HepG2 (cell line): ENCODE measurements around the gene ANXA6. TPM values are rescaled to one million over a fixed set of nuclear protein-coding genes. Genes with fewer than 3 reads are reported as not detected.

Experiments
- BHLHE40 ChIP-seq: IDR thresholded peaks from 2 replicates; pipeline ENCODE4 v1.6.1; 2011; ENCODE audit warnings: low read length, improper control_type of control experiment
- CEBPG ChIP-seq: IDR thresholded peaks from 2 replicates; pipeline ENCODE4 v1.6.1; 2016
- DRAP1 ChIP-seq: IDR thresholded peaks from 2 replicates; pipeline ENCODE4 v1.6.1; 2016; ENCODE audit warnings: missing genetic modification reagents, missing compliant biosample characterization
- ELF1 ChIP-seq: sonication (generic); formaldehyde crosslinking; IDR thresholded peaks from 2 replicates; pipeline ENCODE4 v1.4.0; 2020; ENCODE audit warnings: missing genetic modification reagents
- KLF6 ChIP-seq: IDR thresholded peaks from 2 replicates; pipeline ENCODE4 v1.8.0; 2016; ENCODE audit warnings: missing biosample characterization, missing genetic modification reagents
- MTF1 ChIP-seq: sonication (generic); formaldehyde crosslinking; IDR thresholded peaks from 2 replicates; pipeline ENCODE4 v1.5.0; 2020; ENCODE audit warnings: missing genetic modification reagents
- NR1H2 ChIP-seq: sonication (generic); formaldehyde crosslinking; IDR thresholded peaks from 2 replicates; pipeline ENCODE4 v1.8.1; 2022; ENCODE audit warnings: low read depth, missing genetic modification reagents, borderline replicate concordance
- PTBP1 ChIP-seq: fragments of 200-400 bp; formaldehyde crosslinking; IDR thresholded peaks from 2 replicates; pipeline ENCODE4 v1.6.1; 2018; ENCODE audit warnings: low read length, low read depth; ENCODE audit not compliant: poor library complexity, severe bottlenecking
- SIX4 ChIP-seq: sonication (generic); formaldehyde crosslinking; IDR thresholded peaks from 2 replicates; pipeline ENCODE4 v1.4.0; 2020; ENCODE audit warnings: missing genetic modification reagents
- SKI ChIP-seq: fragments of 450-650 bp; IDR thresholded peaks from one replicate; pipeline ENCODE4 v1.6.1; 2018; ENCODE audit warnings: mild to moderate bottlenecking; ENCODE audit not compliant: partially characterized antibody
- SMARCC2 ChIP-seq: fragments of 450-650 bp; IDR thresholded peaks from 2 replicates; pipeline ENCODE4 v1.6.1; 2017; ENCODE audit warnings: antibody characterized with exemption, mild to moderate bottlenecking
- TBX2 ChIP-seq: sonication (generic); formaldehyde crosslinking; IDR thresholded peaks from 2 replicates; pipeline ENCODE4 v1.5.0; 2020; ENCODE audit warnings: missing genetic modification reagents, mild to moderate bottlenecking, borderline replicate concordance
- TRIM24 ChIP-seq: sonication (generic); formaldehyde crosslinking; IDR thresholded peaks from 2 replicates; pipeline ENCODE4 v1.8.0; 2022; ENCODE audit warnings: mild to moderate bottlenecking, missing genetic modification reagents
- ZKSCAN1 ChIP-seq: fragments of 150-350 bp; IDR thresholded peaks from 2 replicates; pipeline ENCODE4 v1.6.1; 2014; ENCODE audit warnings: low read length
- ZMYM4 ChIP-seq: sonication (generic); formaldehyde crosslinking; IDR thresholded peaks from 2 replicates; pipeline ENCODE4 v1.8.1; 2023; ENCODE audit warnings: mild to moderate bottlenecking, missing genetic modification reagents
- ZNF281 ChIP-seq: sonication (generic); formaldehyde crosslinking; IDR thresholded peaks from 2 replicates; pipeline ENCODE4 v1.4.0; 2020; ENCODE audit warnings: missing genetic modification reagents, borderline replicate concordance
- ZNF33B ChIP-seq: sonication (generic); formaldehyde crosslinking; IDR thresholded peaks from 2 replicates; pipeline ENCODE4 v1.5.1; 2020; ENCODE audit warnings: mild to moderate bottlenecking, missing genetic modification reagents
- ZNF552 ChIP-seq: sonication (generic); formaldehyde crosslinking; IDR thresholded peaks from 2 replicates; pipeline ENCODE4 v1.9.0; 2022; ENCODE audit warnings: missing genetic modification reagents, mild to moderate bottlenecking, borderline replicate concordance
- ZNF562 ChIP-seq: sonication (generic); formaldehyde crosslinking; IDR thresholded peaks from 2 replicates; pipeline ENCODE4 v1.8.0; 2022; ENCODE audit warnings: missing genetic modification reagents, borderline replicate concordance
- ZNF75D ChIP-seq: sonication (generic); formaldehyde crosslinking; IDR thresholded peaks from 2 replicates; pipeline ENCODE4 v1.8.1; 2023; ENCODE audit warnings: missing genetic modification reagents, mild to moderate bottlenecking, borderline replicate concordance
- ZSCAN30 ChIP-seq: sonication (generic); formaldehyde crosslinking; IDR thresholded peaks from 2 replicates; pipeline ENCODE4 v1.5.0; 2020; ENCODE audit warnings: mild to moderate bottlenecking, missing genetic modification reagents
- polyA plus RNA-seq, 8 experiments: library from polyadenylated mRNA; depleted of rRNA in 3 of 8; stranded (reverse) in 7 of 8; unstranded in 1 of 8; fragments of >200 nt; fragmentation: Illumina TruSeq in 4 of 8; extraction: Trizol in 4 of 8; gene quantifications; 2 replicates each; pipeline versions ENCODE4 v1.2.1 to v1.2.3, GENCODE V29; 2011 to 2016; ENCODE audit warnings: low read depth in 4 of 8, missing spikeins in 1 of 8, mixed read lengths in 1 of 8; ENCODE audit not compliant: insufficient read depth in 1 of 8
- total RNA-seq, 5 experiments: library from RNA; depleted of rRNA; stranded (reverse); fragments of >200 nt; fragmentation: Illumina TruSeq; extraction: Trizol; gene quantifications; 2 replicates each; pipeline ENCODE4 v1.2.3, GENCODE V29; 2016; ENCODE audit warnings: low read depth in 1 of 5
- TF ChIP-seq, protein P1 (sequence below): sonication (generic); formaldehyde crosslinking; IDR thresholded peaks from 2 replicates; pipeline ENCODE4 v1.5.0; 2020; ENCODE audit warnings: missing genetic modification reagents, mild to moderate bottlenecking, borderline replicate concordance
- TF ChIP-seq, protein P2 (sequence below): sonication (generic); formaldehyde crosslinking; IDR thresholded peaks from 2 replicates; pipeline ENCODE4 v1.8.0; 2022; ENCODE audit warnings: mild to moderate bottlenecking, missing genetic modification reagents, moderate library complexity
- TF ChIP-seq, protein P3 (sequence below): sonication (generic); formaldehyde crosslinking; IDR thresholded peaks from 2 replicates; pipeline ENCODE4 v1.5.0; 2020; ENCODE audit warnings: missing genetic modification reagents

The ANXA6 gene
- total and polyA plus RNA-seq, 2 of the 13 experiments (the other 11 are each of a cell fraction or from before 2014, with no cell fraction given), result 103 to 125 TPM

GRCh38 chr5:151157426-151158286, at the start of gene ANXA6 (continued):
- 0 out of 2 replicates have a peak, but pooled peaks have one; percentile 35 for TF ChIP-seq TBX2
- no peak for TF ChIP-seq BHLHE40
- TF ChIP-seq KLF6 (CRISPR knock-in tag), result no peak
- TF ChIP-seq ELF1, result no peak
- no peak for TF ChIP-seq TRIM24
- TF ChIP-seq ZSCAN30, result no peak
- no peak for TF ChIP-seq MTF1
- no peak; the same call in 1 of the 2 replicates for TF ChIP-seq ZNF33B (CRISPR knock-in tag)
- TF ChIP-seq ZNF75D (CRISPR knock-in tag), result no peak
- no peak for TF ChIP-seq SMARCC2
- no peak for TF ChIP-seq ZKSCAN1
- no peak for TF ChIP-seq ZNF562
- TF ChIP-seq DRAP1, result peak; percentile 36; the same call in 1 of the 2 replicates
- peak; percentile 47 for TF ChIP-seq PTBP1
- peak; percentile 75 for TF ChIP-seq ZMYM4 (CRISPR knock-in tag)
- no peak for TF ChIP-seq ZNF281 (CRISPR knock-in tag)
- TF ChIP-seq ZNF552 (CRISPR knock-in tag), result no peak
- no peak for TF ChIP-seq CEBPG (CRISPR knock-in tag)
- no peak for TF ChIP-seq NR1H2 (CRISPR knock-in tag)
- TF ChIP-seq, protein P1, sequence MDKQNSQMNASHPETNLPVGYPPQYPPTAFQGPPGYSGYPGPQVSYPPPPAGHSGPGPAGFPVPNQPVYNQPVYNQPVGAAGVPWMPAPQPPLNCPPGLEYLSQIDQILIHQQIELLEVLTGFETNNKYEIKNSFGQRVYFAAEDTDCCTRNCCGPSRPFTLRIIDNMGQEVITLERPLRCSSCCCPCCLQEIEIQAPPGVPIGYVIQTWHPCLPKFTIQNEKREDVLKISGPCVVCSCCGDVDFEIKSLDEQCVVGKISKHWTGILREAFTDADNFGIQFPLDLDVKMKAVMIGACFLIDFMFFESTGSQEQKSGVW (CRISPR knock-in tag), result no peak
- no peak for TF ChIP-seq SIX4 (CRISPR knock-in tag)
- TF ChIP-seq, protein P2, sequence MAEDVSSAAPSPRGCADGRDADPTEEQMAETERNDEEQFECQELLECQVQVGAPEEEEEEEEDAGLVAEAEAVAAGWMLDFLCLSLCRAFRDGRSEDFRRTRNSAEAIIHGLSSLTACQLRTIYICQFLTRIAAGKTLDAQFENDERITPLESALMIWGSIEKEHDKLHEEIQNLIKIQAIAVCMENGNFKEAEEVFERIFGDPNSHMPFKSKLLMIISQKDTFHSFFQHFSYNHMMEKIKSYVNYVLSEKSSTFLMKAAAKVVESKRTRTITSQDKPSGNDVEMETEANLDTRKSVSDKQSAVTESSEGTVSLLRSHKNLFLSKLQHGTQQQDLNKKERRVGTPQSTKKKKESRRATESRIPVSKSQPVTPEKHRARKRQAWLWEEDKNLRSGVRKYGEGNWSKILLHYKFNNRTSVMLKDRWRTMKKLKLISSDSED, result no peak
- TF ChIP-seq, protein P3, sequence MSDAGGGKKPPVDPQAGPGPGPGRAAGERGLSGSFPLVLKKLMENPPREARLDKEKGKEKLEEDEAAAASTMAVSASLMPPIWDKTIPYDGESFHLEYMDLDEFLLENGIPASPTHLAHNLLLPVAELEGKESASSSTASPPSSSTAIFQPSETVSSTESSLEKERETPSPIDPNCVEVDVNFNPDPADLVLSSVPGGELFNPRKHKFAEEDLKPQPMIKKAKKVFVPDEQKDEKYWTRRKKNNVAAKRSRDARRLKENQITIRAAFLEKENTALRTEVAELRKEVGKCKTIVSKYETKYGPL, result no peak
- no peak for TF ChIP-seq SKI
